HepG2 (cell line): ENCODE results near the gene TRIP6. TPM values are rescaled to one million over a fixed set of nuclear protein-coding genes. Genes with fewer than 3 reads are reported as not detected.

ENCODE experiments used
- ATF2 ChIP-seq: sonication (generic); formaldehyde crosslinking; IDR thresholded peaks from 2 replicates; pipeline ENCODE4 v1.4.0; 2020; ENCODE audit warnings: missing genetic modification reagents
- ATM ChIP-seq: fragments of 450-650 bp; IDR thresholded peaks from 2 replicates; pipeline ENCODE4 v1.7.1; 2017; ENCODE audit warnings: mild to moderate bottlenecking, borderline replicate concordance
- ELF1 ChIP-seq: sonication (generic); formaldehyde crosslinking; IDR thresholded peaks from 2 replicates; pipeline ENCODE4 v1.4.0; 2020; ENCODE audit warnings: missing genetic modification reagents
- FOXJ3 ChIP-seq: sonication (generic); formaldehyde crosslinking; IDR thresholded peaks from 2 replicates; pipeline ENCODE4 v1.4.0; 2020; ENCODE audit warnings: missing genetic modification reagents, mild to moderate bottlenecking, borderline replicate concordance
- KLF15 ChIP-seq: sonication (generic); formaldehyde crosslinking; IDR thresholded peaks from 2 replicates; pipeline ENCODE4 v1.8.1; 2023; ENCODE audit warnings: borderline replicate concordance, mild to moderate bottlenecking, inconsistent platforms, missing genetic modification reagents, mixed read lengths
- MEIS1 ChIP-seq: sonication (generic); formaldehyde crosslinking; IDR thresholded peaks from 2 replicates; pipeline ENCODE4 v1.9.0; 2021; ENCODE audit warnings: mild to moderate bottlenecking, missing genetic modification reagents, moderate library complexity, borderline replicate concordance
- MXI1 ChIP-seq: IDR thresholded peaks from 3 replicates; pipeline ENCODE4 v1.6.1; 2012; ENCODE audit warnings: low read depth, low read length, inconsistent platforms, borderline replicate concordance
- NR2F1 ChIP-seq, 2 experiments: fragments of 450-650 bp in 1 of 2; formaldehyde crosslinking in 1 of 2; IDR thresholded peaks; 2 replicates each; pipeline versions ENCODE4 v1.5.0 to v1.6.1; 2016 to 2020; ENCODE audit warnings: mild to moderate bottlenecking in 1 of 2, missing compliant biosample characterization in 1 of 2, missing genetic modification reagents in 1 of 2, moderate library complexity in 1 of 2
- ONECUT2 ChIP-seq: sonication (generic); formaldehyde crosslinking; IDR thresholded peaks from 2 replicates; pipeline ENCODE4 v1.4.0; 2020; ENCODE audit warnings: missing genetic modification reagents
- REST ChIP-seq, 2 experiments: IDR thresholded peaks; 2 replicates each; pipeline ENCODE4 v1.6.1; 2011 to 2012; ENCODE audit warnings: low read length in 2 of 2, borderline replicate concordance in 1 of 2, low read depth in 1 of 2, mild to moderate bottlenecking in 1 of 2, moderate library complexity in 1 of 2
- SRF ChIP-seq: IDR thresholded peaks from 2 replicates; pipeline ENCODE4 v1.6.1; 2011; ENCODE audit warnings: mild to moderate bottlenecking, low read depth, low read length, moderate library complexity
- STAT5B ChIP-seq: sonication (generic); formaldehyde crosslinking; IDR thresholded peaks from 2 replicates; pipeline ENCODE4 v1.4.0; 2020; ENCODE audit warnings: missing genetic modification reagents
- TAF1 ChIP-seq: sonication (generic); formaldehyde crosslinking; IDR thresholded peaks from 2 replicates; pipeline ENCODE4 v1.4.0; 2020; ENCODE audit warnings: missing genetic modification reagents
- TFDP1 ChIP-seq: IDR thresholded peaks from 2 replicates; pipeline ENCODE4 v1.6.1; 2016; ENCODE audit warnings: missing compliant biosample characterization, missing genetic modification reagents, borderline replicate concordance
- ZBTB3 ChIP-seq: sonication (generic); formaldehyde crosslinking; IDR thresholded peaks from 2 replicates; pipeline ENCODE4 v1.4.0; 2020; ENCODE audit warnings: low read depth, mild to moderate bottlenecking, moderate library complexity, missing genetic modification reagents, borderline replicate concordance
- ZNF205 ChIP-seq: IDR thresholded peaks from 2 replicates; pipeline ENCODE4 v1.6.1; 2018; ENCODE audit warnings: missing biosample characterization, missing genetic modification reagents
- ZNF253 ChIP-seq: sonication (generic); formaldehyde crosslinking; IDR thresholded peaks from 2 replicates; pipeline ENCODE4 v1.8.0; 2022; ENCODE audit warnings: mild to moderate bottlenecking, missing genetic modification reagents, borderline replicate concordance
- ZNF383 ChIP-seq: sonication (generic); formaldehyde crosslinking; IDR thresholded peaks from 2 replicates; pipeline ENCODE4 v1.4.0; 2020; ENCODE audit warnings: missing genetic modification reagents, mild to moderate bottlenecking, borderline replicate concordance
- ZNF530 ChIP-seq: sonication (generic); formaldehyde crosslinking; IDR thresholded peaks from 2 replicates; pipeline ENCODE4 v1.5.0; 2020; ENCODE audit warnings: low read depth, mild to moderate bottlenecking, missing genetic modification reagents
- ZNF672 ChIP-seq: sonication (generic); formaldehyde crosslinking; IDR thresholded peaks from 2 replicates; pipeline ENCODE4 v1.8.1; 2022; ENCODE audit warnings: missing genetic modification reagents
- ZNF720 ChIP-seq: sonication (generic); formaldehyde crosslinking; IDR thresholded peaks from 2 replicates; pipeline ENCODE4 v1.4.0; 2020; ENCODE audit warnings: missing genetic modification reagents
- ZNF749 ChIP-seq: sonication (generic); formaldehyde crosslinking; IDR thresholded peaks from 2 replicates; pipeline ENCODE4 v1.8.0; 2022; ENCODE audit warnings: mild to moderate bottlenecking, missing genetic modification reagents, moderate library complexity, borderline replicate concordance
- ZNF773 ChIP-seq: sonication (generic); formaldehyde crosslinking; IDR thresholded peaks from 2 replicates; pipeline ENCODE4 v1.4.0; 2020; ENCODE audit warnings: missing genetic modification reagents, borderline replicate concordance
- ZNF841 ChIP-seq: sonication (generic); formaldehyde crosslinking; IDR thresholded peaks from 2 replicates; pipeline ENCODE4 v1.8.1; 2023; ENCODE audit warnings: missing genetic modification reagents, borderline replicate concordance
- polyA plus RNA-seq, 8 experiments: library from polyadenylated mRNA; depleted of rRNA in 3 of 8; stranded (reverse) in 7 of 8; unstranded in 1 of 8; fragments of >200 nt; fragmentation: Illumina TruSeq in 4 of 8; extraction: Trizol in 4 of 8; gene quantifications; 2 replicates each; pipeline versions ENCODE4 v1.2.1 to v1.2.3, GENCODE V29; 2011 to 2016; ENCODE audit warnings: low read depth in 4 of 8, missing spikeins in 1 of 8, mixed read lengths in 1 of 8; ENCODE audit not compliant: insufficient read depth in 1 of 8
- total RNA-seq, 5 experiments: library from RNA; depleted of rRNA; stranded (reverse); fragments of >200 nt; fragmentation: Illumina TruSeq; extraction: Trizol; gene quantifications; 2 replicates each; pipeline ENCODE4 v1.2.3, GENCODE V29; 2016; ENCODE audit warnings: low read depth in 1 of 5

TRIP6 gene
- total and polyA plus RNA-seq, 2 of the 13 experiments (the other 11 are each of a cell fraction or from before 2014, with no cell fraction given): 0.34 to 0.38 TPM

GRCh38 chr7:100874577-100875355 is 7.6 kb downstream of the TRIP6 start, which contains the start of gene SRRT (continued):
- TF ChIP-seq REST (IDR thresholded peaks at IDR 0.05; ENCODE audit: borderline replicate concordance in 1 of 2, low read depth in 1 of 2, low read length in 2 of 2) (peak in 1 of 2 experiments; percentile 61; a peak in 2 of 4 replicates), MXI1 (peak; percentile 90; the same call in 1 of the 3 replicates), ZNF383 (0 out of 2 replicates have a peak, but pooled peaks have one; percentile 51), FOXJ3 (CRISPR knock-in tag) (no peak), NR2F1 (CRISPR knock-in tag; IDR thresholded peaks at IDR 0.05) (no peak), ATF2 (CRISPR knock-in tag) (peak; percentile 64; the same call in 1 of the 2 replicates), SRF (peak; percentile 25; the same call in 1 of the 2 replicates), STAT5B (CRISPR knock-in tag) (peak; percentile 65; the same call in 1 of the 2 replicates), ZNF720 (CRISPR knock-in tag) (no peak), ZNF773 (no peak), ATM (no peak), ZNF841 (no peak), ZNF530 (CRISPR knock-in tag) (no peak), ONECUT2 (CRISPR knock-in tag) (no peak), ZNF672 (no peak), ELF1 (CRISPR knock-in tag) (peak; percentile 92), TAF1 (CRISPR knock-in tag) (peak; percentile 74), KLF15 (CRISPR knock-in tag) (no peak), ZNF749 (CRISPR knock-in tag) (no peak; the same call in 1 of the 2 replicates), TFDP1 (CRISPR knock-in tag) (peak; percentile 94), ZNF205 (CRISPR knock-in tag) (no peak; the same call in 1 of the 2 replicates), ZNF253 (CRISPR knock-in tag) (no peak), ZBTB3 (peak; percentile 93; the same call in 1 of the 2 replicates), MEIS1 (CRISPR knock-in tag) (peak; percentile 84)
